Globus pallidus (tissue), 1 donor: Measurements from ENCODE around the gene SPATS2.
"Not testable (repeated sequence)": the region's sequence is repeated elsewhere in the genome, so short reads cannot be mapped to it uniquely, and the experiment has no call there.

Experiments used
- DNase-seq: peaks from one replicate; pipeline ENCODE4 v3.0.0-alpha.2; 2015; ENCODE audit warnings: low spot score

Gene SPATS2

DNA sequence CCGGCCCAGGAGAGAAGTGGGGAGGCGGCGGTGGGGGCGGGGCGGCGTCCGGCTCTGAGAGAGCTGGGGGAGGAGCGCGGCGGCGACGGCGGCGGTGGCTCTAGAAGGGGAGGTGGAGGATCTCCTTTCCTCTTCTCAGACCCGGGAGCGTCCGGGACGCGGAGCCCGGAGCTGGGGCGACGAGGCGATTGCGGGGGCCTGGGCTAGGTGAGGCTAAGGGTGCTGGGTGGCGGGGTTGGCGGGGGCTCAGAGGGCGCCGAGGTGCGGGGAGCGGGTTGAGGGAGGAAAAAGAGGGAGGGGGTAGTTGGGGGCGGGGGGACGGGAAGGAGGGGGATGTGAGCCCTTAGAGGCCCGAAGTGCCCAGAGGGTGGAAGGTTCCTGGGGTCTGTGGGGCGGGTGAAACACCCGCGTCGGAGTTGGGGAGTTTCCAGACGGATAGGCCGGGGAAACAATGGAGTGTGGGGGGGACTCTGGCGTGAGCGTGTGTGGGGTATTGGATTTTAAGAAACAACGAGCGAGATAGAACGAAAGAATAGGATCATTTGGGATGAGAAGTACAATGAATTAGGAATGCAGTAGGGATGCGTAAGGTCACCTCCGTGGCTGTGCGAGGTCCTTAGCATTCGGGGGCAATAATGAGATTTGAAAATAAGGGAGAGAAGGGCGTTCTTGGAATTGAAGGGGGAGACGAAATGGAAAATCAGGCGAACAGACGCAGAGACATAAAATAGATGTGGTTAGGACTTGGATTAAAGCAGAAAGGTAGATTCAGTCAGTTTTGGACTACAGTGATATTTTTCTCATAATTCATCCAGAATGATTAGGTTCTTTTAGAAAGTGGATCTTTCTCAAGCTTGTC is at the start of gene SPATS2:
Gene SPATS2, plus strand, starts transcription at position 82 of the 859 bp plus-strand sequence. CDS start 93,551 bp downstream, outside the sequence.
- no peak for DNase-seq

DNA sequence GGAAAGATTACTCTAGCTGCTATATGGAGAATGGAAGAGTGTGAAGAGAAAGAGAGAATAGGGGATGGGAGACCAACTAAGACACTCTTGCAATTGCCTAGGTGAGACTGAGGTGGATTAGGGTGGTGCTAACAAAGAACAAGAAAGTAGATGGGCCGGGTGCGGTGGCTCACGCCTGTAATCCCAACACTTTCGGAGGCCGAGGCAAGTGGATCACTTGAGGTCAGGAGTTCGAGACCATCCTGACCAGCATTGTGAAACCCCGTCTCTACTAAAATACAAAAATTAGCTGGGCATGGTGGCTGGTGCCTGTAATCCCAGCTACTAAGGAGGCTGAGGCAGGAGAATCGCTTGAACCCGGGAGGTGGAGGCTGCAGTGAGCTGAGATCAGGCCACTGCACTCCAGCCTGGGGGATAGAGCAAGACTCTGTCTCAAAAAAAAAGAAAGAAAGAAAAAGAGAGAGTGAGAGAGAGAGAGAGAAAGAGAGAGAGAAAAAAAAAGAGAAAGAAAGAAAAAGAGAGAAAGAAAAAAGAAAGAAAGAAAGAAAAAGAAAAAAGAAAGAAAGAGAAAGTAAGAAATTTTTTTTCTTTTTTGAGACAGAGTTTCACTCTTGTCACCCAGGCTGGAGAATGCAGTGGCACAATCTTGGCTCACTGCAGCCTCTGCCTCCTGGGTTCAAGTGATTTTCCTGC is 46.7 kb upstream of the SPATS2 start:
- DNase-seq = not testable (repeated sequence)

DNA sequence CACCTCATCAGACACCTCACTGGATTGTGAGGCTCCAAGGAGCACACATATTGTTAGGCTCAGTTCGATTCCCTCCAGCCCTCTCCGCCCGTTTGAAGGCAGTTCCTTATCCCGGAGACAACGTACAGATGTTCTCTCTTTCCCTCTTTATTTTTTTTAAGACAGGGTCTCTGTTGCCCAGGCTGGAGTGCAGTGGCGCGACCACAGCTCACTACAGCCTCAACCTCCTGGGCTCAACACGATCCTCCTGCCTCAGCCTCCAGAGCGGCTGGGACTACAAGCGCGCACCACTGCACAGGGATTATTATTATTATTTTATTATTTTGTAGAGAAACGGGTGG is 44.9 kb upstream of the SPATS2 start:
- DNase-seq = no peak

DNA sequence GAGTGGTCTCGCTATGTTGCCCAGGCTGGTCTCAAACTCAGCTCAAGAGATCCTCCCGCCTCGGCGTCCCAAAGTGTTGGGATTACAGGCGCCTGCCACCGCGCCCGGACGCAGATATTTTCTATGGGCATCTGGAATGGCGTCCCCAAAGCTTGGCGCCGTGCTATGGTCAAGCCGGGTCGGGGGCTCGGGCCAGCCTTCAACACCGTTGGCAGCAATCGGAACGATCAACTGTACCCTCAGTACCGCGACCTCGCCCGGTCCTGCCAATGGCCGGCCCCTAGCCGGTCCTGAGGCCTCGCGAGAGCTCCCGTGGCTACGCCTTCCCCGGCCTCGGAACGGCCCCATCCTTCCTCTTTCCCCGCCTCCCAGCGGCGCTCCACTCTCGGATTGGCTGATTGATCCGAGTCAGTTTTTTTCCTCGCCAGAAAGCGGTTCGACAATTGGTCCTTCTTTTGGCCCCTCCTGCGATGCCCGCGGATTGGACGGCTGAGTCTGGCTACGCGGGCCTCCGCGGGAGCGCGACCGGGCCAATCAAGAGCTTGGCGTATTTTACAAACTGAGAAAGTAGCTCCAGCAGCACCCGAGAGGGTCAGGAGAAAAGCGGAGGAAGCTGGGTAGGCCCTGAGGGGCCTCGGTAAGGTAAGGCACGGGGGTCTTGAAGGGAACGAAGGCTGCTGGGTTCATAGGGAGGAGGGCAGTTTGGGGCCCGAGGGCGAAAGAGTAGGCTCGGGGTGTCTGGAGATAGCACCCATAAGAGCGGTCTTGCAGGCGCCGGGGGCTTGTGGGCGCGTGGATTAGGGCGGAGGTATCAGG is 44.3 kb upstream of the SPATS2 start, which contains the start of gene TROAP:
Gene TROAP, plus strand, starts transcription at position 548 of the 816 bp plus-strand sequence. CDS start 354 bp downstream, outside the sequence.
- DNase-seq = peak; percentile 98

- no peak for DNase-seq
Observed at GRCh38 chr12:49323524-49324097, 43.7 kb upstream of the SPATS2 start.

DNA sequence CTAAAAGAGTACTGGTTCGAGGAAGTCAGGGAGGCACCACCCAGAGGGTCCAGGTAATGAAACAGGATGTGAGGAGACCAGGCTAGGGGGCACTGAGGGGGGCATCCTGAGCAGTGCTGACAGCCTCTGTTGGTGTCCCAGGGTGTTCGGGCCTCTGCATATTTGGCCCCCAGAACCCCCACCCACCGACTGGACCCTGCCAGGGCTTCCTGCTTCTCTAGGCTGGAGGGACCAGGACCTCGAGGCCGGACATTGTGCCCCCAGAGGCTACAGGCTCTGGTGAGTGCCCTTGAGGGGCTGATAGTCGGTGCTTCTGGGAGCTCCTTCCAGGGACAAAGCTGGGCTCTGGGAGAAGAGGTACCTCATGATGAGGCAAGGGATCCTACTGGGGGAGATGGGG is 41.7 kb upstream of the SPATS2 start:
- DNase-seq = no peak

- no peak for DNase-seq
Observed at GRCh38 chr12:49327368-49327767, 39.9 kb upstream of the SPATS2 start.

- DNase-seq = no peak
Observed at GRCh38 chr12:49327887-49328286, 39.4 kb upstream of the SPATS2 start.

DNA sequence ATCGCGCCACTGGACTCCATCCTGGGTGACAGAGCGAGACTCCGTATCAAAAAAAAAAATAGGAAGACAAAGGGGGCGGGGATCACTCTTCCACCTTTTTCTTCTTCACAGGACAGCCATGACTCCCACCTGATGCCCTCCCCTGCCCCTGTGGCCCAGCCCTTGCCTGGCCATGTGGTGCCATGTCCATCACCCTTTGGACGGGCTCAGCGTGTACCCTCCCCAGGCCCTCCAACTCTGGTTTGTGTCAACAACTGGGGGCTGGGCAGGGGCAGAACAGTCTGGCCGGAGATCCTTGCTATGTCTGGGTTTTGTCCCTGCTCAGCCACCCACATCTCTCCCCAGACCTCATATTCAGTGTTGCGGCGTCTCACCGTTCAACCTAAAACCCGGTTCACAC is 38.4 kb upstream of the SPATS2 start:
- DNase-seq = no peak

- DNase-seq = no peak
Observed at GRCh38 chr12:49330032-49330619, 37.1 kb upstream of the SPATS2 start.

DNA sequence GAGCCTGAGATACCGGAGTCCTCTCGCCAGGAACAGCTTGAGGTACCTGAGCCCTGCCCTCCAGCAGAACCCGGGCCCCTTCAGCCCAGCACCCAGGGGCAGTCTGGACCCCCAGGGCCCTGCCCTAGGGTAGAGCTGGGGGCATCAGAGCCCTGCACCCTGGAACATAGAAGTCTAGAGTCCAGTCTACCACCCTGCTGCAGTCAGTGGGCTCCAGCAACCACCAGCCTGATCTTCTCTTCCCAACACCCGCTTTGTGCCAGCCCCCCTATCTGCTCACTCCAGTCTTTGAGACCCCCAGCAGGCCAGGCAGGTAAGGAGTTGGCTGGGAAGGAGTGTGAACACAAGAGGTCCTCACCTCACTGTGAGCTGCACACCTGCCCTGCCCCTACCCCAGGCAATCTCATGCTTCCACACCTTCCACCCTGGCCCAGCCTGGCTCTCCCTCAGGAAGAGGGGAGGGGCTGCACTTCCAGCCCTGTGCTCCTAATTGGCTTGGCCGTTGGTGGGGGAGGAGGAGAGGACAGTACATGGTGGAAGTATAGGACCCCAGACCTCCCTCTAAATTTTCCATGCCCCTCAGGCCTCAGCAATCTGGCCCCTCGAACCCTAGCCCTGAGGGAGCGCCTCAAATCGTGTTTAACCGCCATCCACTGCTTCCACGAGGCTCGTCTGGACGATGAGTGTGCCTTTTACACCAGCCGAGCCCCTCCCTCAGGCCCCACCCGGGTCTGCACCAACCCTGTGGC is 36.5 kb upstream of the SPATS2 start:
- no peak for DNase-seq

DNA sequence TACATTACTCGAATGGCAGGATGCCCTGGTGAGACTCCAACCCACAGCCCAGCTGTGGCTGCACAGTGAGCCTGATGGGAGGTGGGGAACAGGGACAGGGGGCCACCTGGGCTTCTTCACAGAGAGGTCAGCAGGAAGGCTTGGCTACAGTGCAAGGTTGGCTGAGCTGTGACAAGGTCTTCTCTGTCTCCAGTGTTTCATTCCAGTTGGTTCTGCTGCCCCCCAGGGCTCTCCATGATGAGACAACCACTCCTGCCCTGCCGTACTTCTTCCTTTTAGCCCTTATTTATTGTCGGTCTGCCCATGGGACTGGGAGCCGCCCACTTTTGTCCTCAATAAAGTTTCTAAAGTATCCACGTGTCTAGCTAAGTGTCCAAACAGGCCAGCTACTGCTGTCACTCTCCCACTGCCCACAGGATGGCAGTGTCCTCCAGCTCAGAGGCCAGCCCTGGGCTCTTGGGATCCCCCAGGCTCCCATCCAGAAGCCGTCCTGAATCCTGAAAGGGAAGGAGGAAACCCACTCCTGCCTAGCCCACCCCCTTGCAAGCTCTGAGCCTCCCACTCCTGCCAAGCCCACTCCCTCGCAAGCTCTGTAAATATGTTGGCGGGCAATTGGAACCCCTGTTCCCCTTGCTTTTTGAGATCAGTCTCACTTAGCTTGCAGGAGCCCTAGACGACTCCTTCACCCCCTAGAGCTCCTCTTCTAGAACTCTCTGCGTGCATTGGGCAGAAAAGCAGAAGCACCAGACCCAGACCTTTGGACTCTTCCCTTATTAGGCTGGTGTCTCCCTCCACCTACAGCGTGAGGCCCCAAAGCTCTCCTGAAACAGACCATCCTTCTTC is 35.7 kb upstream of the SPATS2 start:
- DNase-seq = peak; percentile 68

DNA sequence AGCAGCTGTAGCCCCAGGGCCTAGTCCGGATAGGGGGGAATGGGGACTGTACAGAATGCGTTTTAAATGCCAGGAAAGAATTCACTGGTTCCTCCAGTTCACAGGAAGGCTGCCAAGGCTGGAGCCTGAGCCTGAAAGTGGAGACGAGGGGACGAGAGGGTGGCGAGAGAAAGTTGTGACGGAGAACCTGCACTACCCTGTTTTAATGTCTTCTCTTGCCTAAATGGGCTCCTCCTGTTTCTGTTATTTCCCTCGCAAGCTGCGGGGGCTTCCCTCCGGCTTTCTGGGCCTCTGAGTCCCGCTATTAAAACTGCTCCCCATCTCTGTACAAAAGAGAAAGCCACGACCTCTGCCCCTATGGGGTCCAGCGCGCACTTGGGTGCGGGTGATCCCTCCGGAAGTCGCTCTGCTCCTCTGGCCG is 34.8 kb upstream of the SPATS2 start:
- no peak for DNase-seq

DNA sequence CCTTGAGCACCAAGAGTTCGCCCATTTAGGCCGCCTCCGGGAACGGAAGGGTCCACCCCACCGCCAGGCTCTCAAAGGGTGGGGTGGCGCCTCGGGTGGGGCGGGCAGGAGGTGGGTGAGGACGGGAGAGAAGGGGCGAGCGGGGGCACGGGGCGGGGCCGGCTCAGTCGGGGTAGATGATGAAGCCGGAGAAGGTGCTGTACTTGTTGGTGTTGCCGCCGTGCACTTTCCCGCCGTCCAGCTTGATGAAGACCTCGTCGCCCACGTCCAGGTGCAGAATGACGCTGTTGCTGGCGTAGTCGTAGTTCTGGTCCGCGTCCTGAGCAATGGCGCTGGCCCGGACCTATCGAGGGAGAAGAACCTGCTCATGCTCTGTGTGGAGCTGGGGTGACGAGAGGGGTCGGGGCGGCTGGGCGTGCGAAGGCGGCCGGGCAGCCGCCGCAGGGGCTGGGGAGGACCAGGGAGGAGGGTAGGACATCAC is 34.3 kb upstream of the SPATS2 start:
- DNase-seq = no peak

GRCh38 chr12:49333778-49334177 is 33.5 kb upstream of the SPATS2 start:
- DNase-seq = not testable (repeated sequence)

GRCh38 chr12:49334226-49334625 is 33.0 kb upstream of the SPATS2 start:
- no peak for DNase-seq

- DNase-seq = no peak
Observed at GRCh38 chr12:49334681-49335080, 32.6 kb upstream of the SPATS2 start.

GRCh38 chr12:49335118-49335954 is 31.9 kb upstream of the SPATS2 start:
- no peak for DNase-seq
